Measurements from ENCODE around the gene RAB8B.

GRCh38 chr15:63232405-63232804 is 43.0 kb downstream of the RAB8B start:
- no peak for TF ChIP-seq CTCF (conservative IDR thresholded peaks at IDR 0.05)
- no peak for TF ChIP-seq EZH2 (IDR thresholded peaks at IDR 0.05; ENCODE audit: low read depth)
